B cell (primary cell): ENCODE data around the gene FAIM2.
A peak's percentile ranks its signal among the peaks of the same experiment; 100 is the strongest.

Source experiments
- CTCF ChIP-seq: fragments of 200-600 bp; IDR thresholded peaks from one replicate; pipeline ENCODE4 v1.8.0; 2022; ENCODE audit warnings: antibody characterized with exemption, mild to moderate bottlenecking
- EZH2 ChIP-seq: IDR thresholded peaks from 2 replicates; pipeline ENCODE4 v1.6.1; 2012; ENCODE audit warnings: borderline replicate concordance, low read depth, mild to moderate bottlenecking, moderate library complexity, low read length; ENCODE audit not compliant: insufficient read depth, poor library complexity, severe bottlenecking

GRCh38 chr12:49838973-49839633 is 64.6 kb downstream of the FAIM2 start:
- TF ChIP-seq CTCF (peak; percentile 79), EZH2 (no peak)
